ENCODE results near the gene MRPS6.

The MRPS6 gene

GRCh38 chr21:34154878-34155277, 81.5 kb downstream of the MRPS6 start:
- no peaks in the 10 kb centered on the region for H3K9me2 ChIP-seq (replicated peaks; ENCODE audit: control insufficient read depth, low read length)
- H3K27me3 ChIP-seq (ENCODE audit: control insufficient read depth, low read length) = no peaks in the 10 kb centered on the region
- H4K20me1 ChIP-seq (ENCODE audit: control insufficient read depth, insufficient read depth, low read depth, low read length) = no peaks in the 10 kb centered on the region
- H3K27ac ChIP-seq (ENCODE audit: low read depth, low read length) = no peak overlapping the region
- H3K4me1 ChIP-seq (ENCODE audit: control insufficient read depth, low read length) = peaks cover 3% of the 10 kb centered on the region
- no peak for TF ChIP-seq EZH2phosphoT487 (IDR thresholded peaks at IDR 0.05; ENCODE audit: borderline replicate concordance, low read length)
- TF ChIP-seq, protein P1, sequence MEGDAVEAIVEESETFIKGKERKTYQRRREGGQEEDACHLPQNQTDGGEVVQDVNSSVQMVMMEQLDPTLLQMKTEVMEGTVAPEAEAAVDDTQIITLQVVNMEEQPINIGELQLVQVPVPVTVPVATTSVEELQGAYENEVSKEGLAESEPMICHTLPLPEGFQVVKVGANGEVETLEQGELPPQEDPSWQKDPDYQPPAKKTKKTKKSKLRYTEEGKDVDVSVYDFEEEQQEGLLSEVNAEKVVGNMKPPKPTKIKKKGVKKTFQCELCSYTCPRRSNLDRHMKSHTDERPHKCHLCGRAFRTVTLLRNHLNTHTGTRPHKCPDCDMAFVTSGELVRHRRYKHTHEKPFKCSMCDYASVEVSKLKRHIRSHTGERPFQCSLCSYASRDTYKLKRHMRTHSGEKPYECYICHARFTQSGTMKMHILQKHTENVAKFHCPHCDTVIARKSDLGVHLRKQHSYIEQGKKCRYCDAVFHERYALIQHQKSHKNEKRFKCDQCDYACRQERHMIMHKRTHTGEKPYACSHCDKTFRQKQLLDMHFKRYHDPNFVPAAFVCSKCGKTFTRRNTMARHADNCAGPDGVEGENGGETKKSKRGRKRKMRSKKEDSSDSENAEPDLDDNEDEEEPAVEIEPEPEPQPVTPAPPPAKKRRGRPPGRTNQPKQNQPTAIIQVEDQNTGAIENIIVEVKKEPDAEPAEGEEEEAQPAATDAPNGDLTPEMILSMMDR (IDR thresholded peaks at IDR 0.05; ENCODE audit: low read depth, low read length, poor library complexity, severe bottlenecking) = no peak
- no peaks in the 10 kb centered on the region for H3K36me3 ChIP-seq (ENCODE audit: control insufficient read depth, low read length)
- no peaks in the 10 kb centered on the region for H3K79me2 ChIP-seq (ENCODE audit: control insufficient read depth, low read length)
- no peaks in the 10 kb centered on the region; the same call in 1 of the 2 replicates for H3K9me3 ChIP-seq (ENCODE audit: control insufficient read depth, insufficient read depth, low read length)
- no peaks in the 10 kb centered on the region for H3F3A ChIP-seq (ENCODE audit: control insufficient read depth, insufficient read depth)
- no peak overlapping the region for H3K4me2 ChIP-seq (ENCODE audit: low read length)
- H3K4me3 ChIP-seq (ENCODE audit: low read length) = no peak overlapping the region

GRCh38 chr21:34156957-34157356, 83.6 kb downstream of the MRPS6 start:
- H3K27ac ChIP-seq (ENCODE audit: low read depth, low read length) = no peak overlapping the region
- H3K4me2 ChIP-seq (ENCODE audit: low read length) = no peak overlapping the region
- H3F3A ChIP-seq (ENCODE audit: control insufficient read depth, insufficient read depth) = no peaks in the 10 kb centered on the region
- no peak for TF ChIP-seq EZH2phosphoT487 (IDR thresholded peaks at IDR 0.05; ENCODE audit: borderline replicate concordance, low read length)
- TF ChIP-seq, protein P1 (IDR thresholded peaks at IDR 0.05; ENCODE audit: low read depth, low read length, poor library complexity, severe bottlenecking) = no peak
- no peaks in the 10 kb centered on the region for H4K20me1 ChIP-seq (ENCODE audit: control insufficient read depth, insufficient read depth, low read depth, low read length)
- H3K36me3 ChIP-seq (ENCODE audit: control insufficient read depth, low read length) = no peaks in the 10 kb centered on the region
- no peaks in the 10 kb centered on the region for H3K79me2 ChIP-seq (ENCODE audit: control insufficient read depth, low read length)
- no peaks in the 10 kb centered on the region; the same call in 1 of the 2 replicates for H3K9me3 ChIP-seq (ENCODE audit: control insufficient read depth, insufficient read depth, low read length)
- no peaks in the 10 kb centered on the region for H3K27me3 ChIP-seq (ENCODE audit: control insufficient read depth, low read length)
- no peaks in the 10 kb centered on the region for H3K4me1 ChIP-seq (ENCODE audit: control insufficient read depth, low read length)
- H3K9me2 ChIP-seq (replicated peaks; ENCODE audit: control insufficient read depth, low read length) = no peaks in the 10 kb centered on the region
- H3K4me3 ChIP-seq (ENCODE audit: low read length) = no peak overlapping the region

DNA sequence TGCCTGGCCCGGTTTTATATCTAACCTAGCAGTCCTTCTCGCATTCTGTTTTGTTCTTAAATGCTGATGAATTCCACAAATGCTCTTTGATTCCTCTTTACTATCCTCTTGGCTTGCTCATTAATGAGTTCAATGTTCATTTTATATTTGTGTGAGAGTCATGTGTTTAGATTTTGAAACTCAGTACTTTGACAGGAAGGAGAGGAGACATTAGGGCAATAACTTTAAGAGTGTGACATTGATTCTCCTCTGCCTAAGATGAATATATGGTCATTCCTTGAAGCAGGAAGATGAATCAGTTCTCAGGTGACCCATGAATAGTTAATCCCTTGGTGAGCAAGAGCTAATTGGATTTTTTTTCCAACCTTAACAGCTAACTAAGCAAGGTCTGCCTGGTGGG, 84.1 kb downstream of the MRPS6 start:
- Histone ChIP-seq H3K9me3 (ENCODE audit: control insufficient read depth, insufficient read depth, low read length) (no peaks in the 10 kb centered on the region; the same call in 1 of the 2 replicates), H3K4me1 (ENCODE audit: control insufficient read depth, low read length) (no peaks in the 10 kb centered on the region), H3K79me2 (ENCODE audit: control insufficient read depth, low read length) (no peaks in the 10 kb centered on the region), H3K27me3 (ENCODE audit: control insufficient read depth, low read length) (no peaks in the 10 kb centered on the region), H3K4me3 (ENCODE audit: low read length) (no peak overlapping the region), H3K27ac (ENCODE audit: low read depth, low read length) (no peak overlapping the region), H3F3A (ENCODE audit: control insufficient read depth, insufficient read depth) (no peaks in the 10 kb centered on the region), H4K20me1 (ENCODE audit: control insufficient read depth, insufficient read depth, low read depth, low read length) (no peaks in the 10 kb centered on the region), H3K36me3 (ENCODE audit: control insufficient read depth, low read length) (no peaks in the 10 kb centered on the region), H3K4me2 (ENCODE audit: low read length) (no peak overlapping the region), H3K9me2 (replicated peaks; ENCODE audit: control insufficient read depth, low read length) (no peaks in the 10 kb centered on the region)
- TF ChIP-seq, protein P1 (IDR thresholded peaks at IDR 0.05; ENCODE audit: low read depth, low read length, poor library complexity, severe bottlenecking) = no peak
- TF ChIP-seq EZH2phosphoT487 (IDR thresholded peaks at IDR 0.05; ENCODE audit: borderline replicate concordance, low read length) = no peak
